PC-9 (cell line): ENCODE measurements around the gene PRPF8. TPM values are rescaled to one million over a fixed set of nuclear protein-coding genes. Genes with fewer than 3 reads are reported as not detected.

Experiments
- BruUV-seq: library from RNA; stranded (reverse); fragments of 400-500 nt; replicated peaks from 2 replicates; lab custom pipeline; 2021; lab: Mats Ljungman, UMichigan
- CTCF ChIA-PET: fragments of 300-600 bp; sonication (Branson Sonifier 250); formaldehyde crosslinking; loops from one replicate; lab custom pipeline; 2022; ENCODE audit warnings: antibody characterized with exemption; lab: Charles Lee
- POLR2A ChIA-PET: fragments of 300-600 bp; sonication (Branson Sonifier 250); formaldehyde crosslinking; loops from one replicate; lab custom pipeline; 2022; ENCODE audit warnings: antibody characterized with exemption; ENCODE audit not compliant: unreplicated experiment; lab: Charles Lee
- DNase-seq, 2 experiments: peaks; one replicate each; pipeline versions ENCODE4 v3.0.0 to v3.0.0-alpha.2; 2015 to 2022; ENCODE audit warnings: mixed read lengths in 1 of 2
- H2AFZ ChIP-seq: fragments of 200-600 bp; sonication (generic); 2 replicates; pipeline ENCODE4 v1.8.1; 2017; ENCODE audit warnings: antibody characterized with exemption
- H3F3A ChIP-seq: fragments of 200-600 bp; sonication (generic); 2 replicates; pipeline ENCODE4 v1.8.1; 2017; ENCODE audit warnings: antibody characterized with exemption, mild to moderate bottlenecking, low read depth; ENCODE audit not compliant: insufficient read depth
- H3K27ac ChIP-seq: fragments of 200-600 bp; sonication (generic); 2 replicates; pipeline ENCODE4 v1.6.1; 2016; ENCODE audit warnings: mixed run types
- H3K27me3 ChIP-seq: fragments of 200-600 bp; sonication (generic); 2 replicates; pipeline ENCODE4 v1.6.1; 2016; ENCODE audit warnings: low read depth, mixed run types; ENCODE audit not compliant: insufficient read depth
- H3K36me3 ChIP-seq: fragments of 200-600 bp; sonication (generic); 2 replicates; pipeline ENCODE4 v1.6.1; 2016; ENCODE audit warnings: low read depth, mixed run types
- H3K4me1 ChIP-seq: fragments of 200-600 bp; sonication (generic); replicated peaks from 2 replicates; pipeline ENCODE4 v1.6.1; 2016; ENCODE audit warnings: mixed run types; ENCODE audit not compliant: insufficient read depth
- H3K4me2 ChIP-seq: fragments of 200-600 bp; sonication (generic); 2 replicates; pipeline ENCODE4 v1.6.1; 2017; ENCODE audit warnings: mixed run types
- H3K4me3 ChIP-seq: fragments of 200-600 bp; sonication (generic); 2 replicates; pipeline ENCODE4 v1.6.1; 2016; ENCODE audit warnings: mixed run types
- H3K79me2 ChIP-seq: fragments of 200-600 bp; sonication (generic); 2 replicates; pipeline ENCODE4 v1.6.1; 2017; ENCODE audit warnings: low read depth, mixed run types
- H3K9me2 ChIP-seq: fragments of 200-600 bp; sonication (generic); 2 replicates; pipeline ENCODE4 v1.8.1; 2017; ENCODE audit warnings: mild to moderate bottlenecking; ENCODE audit not compliant: insufficient read depth
- H3K9me3 ChIP-seq: fragments of 200-600 bp; sonication (generic); 2 replicates; pipeline ENCODE4 v1.8.1; 2016; ENCODE audit warnings: low read depth; ENCODE audit not compliant: insufficient read depth
- H4K20me1 ChIP-seq: fragments of 200-600 bp; sonication (generic); 2 replicates; pipeline ENCODE4 v1.8.1; 2017; ENCODE audit not compliant: insufficient read depth
- EZH2 ChIP-seq: fragments of 200-600 bp; sonication (generic); IDR thresholded peaks from 2 replicates; pipeline ENCODE4 v1.8.0; 2017; ENCODE audit warnings: antibody characterized with exemption, low read depth
- intact Hi-C: fragments of 100-400 bp; cut with micrococcal nuclease; formaldehyde crosslinking; loops from one replicate; pipeline ENCODE4 v1.10.0; 2022; ENCODE audit not compliant: unreplicated experiment
- total RNA-seq: library from RNA; stranded (reverse); gene quantifications from 2 replicates; pipeline ENCODE4 v1.2.3, GENCODE V29; 2021
- TF ChIP-seq, protein P1 (sequence below): fragments of 200-600 bp; sonication (generic); conservative IDR thresholded peaks from 2 replicates; pipeline ENCODE4 v1.6.1; 2017; ENCODE audit warnings: mixed run types, antibody characterized with exemption, mild to moderate bottlenecking, moderate library complexity

The PRPF8 gene
- total RNA-seq, 1 experiment from 2014 or later, result 496 TPM

DNA sequence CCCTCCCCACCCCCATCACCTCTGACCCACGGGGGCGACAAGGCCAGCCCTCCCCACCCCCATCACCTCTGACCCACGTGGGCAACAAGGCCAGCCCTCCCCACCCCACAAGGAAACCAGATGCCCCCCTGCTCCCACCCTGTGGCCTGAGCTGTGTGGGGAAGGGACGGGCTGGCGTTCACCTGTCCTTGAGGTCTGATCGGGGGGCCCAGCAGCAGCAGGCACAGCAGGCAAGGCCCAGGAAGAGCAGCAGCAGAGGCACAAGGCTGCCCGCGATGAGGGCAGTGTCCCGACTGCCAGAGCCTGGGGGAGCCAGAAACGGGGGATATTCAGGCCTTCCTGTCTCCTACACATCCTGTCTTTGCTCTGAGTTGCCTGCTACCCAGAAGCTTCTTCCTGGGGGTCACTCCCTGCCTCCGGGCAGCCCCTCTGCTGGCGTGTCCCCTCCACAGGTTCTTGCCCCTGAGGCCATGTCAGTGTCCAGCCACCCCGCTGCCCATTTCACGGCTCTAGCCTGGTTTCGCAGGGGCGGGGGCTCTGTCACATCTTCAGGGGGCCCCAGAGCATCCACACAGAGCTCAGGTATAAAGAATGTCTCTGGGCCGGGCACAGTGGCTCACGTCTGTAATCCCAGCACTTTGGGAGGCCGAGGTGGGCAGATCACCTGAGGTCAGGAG lies 45.9 kb downstream of the PRPF8 start:
- Histone ChIP-seq H3F3A (peaks cover 5% of the 10 kb centered on the region; the same call in 1 of the 2 replicates), H4K20me1 (no peaks in the 10 kb centered on the region), H3K79me2 (no peaks in the 10 kb centered on the region), H3K27ac (no peak overlapping the region), H3K27me3 (no peaks in the 10 kb centered on the region), H3K9me3 (no peaks in the 10 kb centered on the region), H3K4me3 (no peak overlapping the region), H3K4me2 (no peak overlapping the region), H3K36me3 (no peaks in the 10 kb centered on the region), H3K4me1 (peaks cover 12% of the 10 kb centered on the region), H3K9me2 (no peaks in the 10 kb centered on the region), H2AFZ (no peak overlapping the region)
- DNase-seq, result no peak
- POLR2A ChIA-PET, result interaction anchor here (0.5 to 0.6 kb wide), 2 partner anchors 65 to 145 kb away, joined by 3 read pairs; no protein-coding TSS in a partner anchor
- BruUV-seq, result no TSS peak
- intact Hi-C loops, result no loop called here
- TF ChIP-seq, protein P1, sequence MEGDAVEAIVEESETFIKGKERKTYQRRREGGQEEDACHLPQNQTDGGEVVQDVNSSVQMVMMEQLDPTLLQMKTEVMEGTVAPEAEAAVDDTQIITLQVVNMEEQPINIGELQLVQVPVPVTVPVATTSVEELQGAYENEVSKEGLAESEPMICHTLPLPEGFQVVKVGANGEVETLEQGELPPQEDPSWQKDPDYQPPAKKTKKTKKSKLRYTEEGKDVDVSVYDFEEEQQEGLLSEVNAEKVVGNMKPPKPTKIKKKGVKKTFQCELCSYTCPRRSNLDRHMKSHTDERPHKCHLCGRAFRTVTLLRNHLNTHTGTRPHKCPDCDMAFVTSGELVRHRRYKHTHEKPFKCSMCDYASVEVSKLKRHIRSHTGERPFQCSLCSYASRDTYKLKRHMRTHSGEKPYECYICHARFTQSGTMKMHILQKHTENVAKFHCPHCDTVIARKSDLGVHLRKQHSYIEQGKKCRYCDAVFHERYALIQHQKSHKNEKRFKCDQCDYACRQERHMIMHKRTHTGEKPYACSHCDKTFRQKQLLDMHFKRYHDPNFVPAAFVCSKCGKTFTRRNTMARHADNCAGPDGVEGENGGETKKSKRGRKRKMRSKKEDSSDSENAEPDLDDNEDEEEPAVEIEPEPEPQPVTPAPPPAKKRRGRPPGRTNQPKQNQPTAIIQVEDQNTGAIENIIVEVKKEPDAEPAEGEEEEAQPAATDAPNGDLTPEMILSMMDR, result no peak
- TF ChIP-seq EZH2, result no peak
- CTCF ChIA-PET, result interaction anchor here (0.7 kb wide), 1 partner anchor 482 kb away, joined by 11 read pairs; no protein-coding TSS in a partner anchor

DNA sequence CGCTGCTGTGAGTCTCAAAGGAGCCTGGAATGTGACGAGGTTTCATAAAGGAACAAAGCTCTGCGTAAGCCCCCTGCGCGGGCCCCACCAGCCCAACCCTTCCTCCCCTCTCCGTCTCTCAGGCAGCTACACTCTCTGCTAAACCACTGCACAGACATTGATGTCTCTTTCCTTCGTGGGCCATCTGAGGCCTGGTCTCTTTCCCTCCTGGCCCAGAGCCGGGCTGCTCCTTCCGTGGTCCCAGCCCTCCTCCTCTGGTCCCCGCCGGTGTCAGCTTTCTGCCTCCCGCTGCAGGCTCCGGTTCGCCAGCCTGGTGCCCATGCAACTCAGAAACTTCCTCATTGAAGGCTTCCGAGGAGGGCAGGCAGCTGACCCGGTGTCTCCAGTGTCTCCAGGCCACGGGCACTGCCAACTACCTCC lies 46.5 kb downstream of the PRPF8 start:
- Histone ChIP-seq H3K4me3 (no peak overlapping the region), H3K79me2 (no peaks in the 10 kb centered on the region), H3K27me3 (no peaks in the 10 kb centered on the region), H3K4me2 (no peak overlapping the region), H3K27ac (no peak overlapping the region), H2AFZ (no peak overlapping the region), H3F3A (peaks cover 5% of the 10 kb centered on the region; the same call in 1 of the 2 replicates), H3K36me3 (no peaks in the 10 kb centered on the region), H4K20me1 (no peaks in the 10 kb centered on the region), H3K9me3 (no peaks in the 10 kb centered on the region), H3K4me1 (peaks cover 12% of the 10 kb centered on the region), H3K9me2 (no peaks in the 10 kb centered on the region)
- no peak for DNase-seq
- no TSS peak for BruUV-seq
- TF ChIP-seq EZH2, result no peak
- TF ChIP-seq, protein P1, result no peak
- ChIA-PET CTCF (no interaction called here), POLR2A (no interaction called here)
- intact Hi-C loops, result no loop called here

DNA sequence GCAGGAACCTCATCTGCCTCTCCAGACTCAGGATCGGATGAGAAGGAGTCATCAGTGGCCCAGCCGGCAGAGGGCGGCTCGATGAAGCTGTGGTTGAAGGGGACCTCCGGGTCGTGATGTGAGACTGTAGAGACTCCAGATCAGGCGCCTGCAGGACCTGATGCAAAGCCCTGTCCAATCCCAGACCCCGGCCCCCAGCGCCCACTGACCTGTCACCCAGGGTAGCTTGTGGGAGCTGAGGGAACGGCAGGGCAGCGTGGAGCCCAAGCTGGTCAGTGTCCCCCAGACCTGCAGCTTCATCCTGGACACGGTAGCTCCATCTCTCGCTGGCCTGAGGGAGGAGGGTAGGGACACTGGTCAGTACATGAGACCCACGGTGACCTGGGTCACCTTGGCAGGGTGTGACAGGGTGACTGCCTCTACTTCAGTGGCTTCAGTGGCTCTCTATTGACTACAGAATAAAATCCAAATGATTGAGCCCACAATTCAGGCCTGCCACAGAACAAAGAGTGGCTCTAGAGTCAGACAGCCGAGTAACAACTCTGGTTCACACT lies 47.9 kb downstream of the PRPF8 start:
- Histone ChIP-seq H3F3A (peaks cover 2% of the 10 kb centered on the region; the same call in 1 of the 2 replicates), H3K4me2 (no peak overlapping the region), H3K27ac (no peak overlapping the region), H3K9me3 (no peaks in the 10 kb centered on the region), H3K79me2 (no peaks in the 10 kb centered on the region), H3K27me3 (no peaks in the 10 kb centered on the region), H3K4me3 (no peak overlapping the region), H3K9me2 (no peaks in the 10 kb centered on the region), H4K20me1 (no peaks in the 10 kb centered on the region), H3K36me3 (no peaks in the 10 kb centered on the region), H2AFZ (no peak overlapping the region), H3K4me1 (peaks cover 7% of the 10 kb centered on the region)
- ChIA-PET POLR2A (interaction anchor here (0.6 to 0.7 kb wide), 3 partner anchors 74 to 94 kb away, joined by 4 to 7 read pairs (median 4); partner anchors contain the start of gene PITPNA), CTCF (no interaction called here)
- intact Hi-C loops, result no loop called here
- no peak for DNase-seq
- TF ChIP-seq EZH2, result no peak
- TF ChIP-seq, protein P1, result no peak
- BruUV-seq, result no TSS peak
